Prostate gland (tissue), 2 donors: ENCODE measurements around the gene ATAD1. TPM values are rescaled to one million over a fixed set of nuclear protein-coding genes. Genes with fewer than 3 reads are reported as not detected.

Source experiments
- DNase-seq: peaks from one replicate; pipeline ENCODE4 v3.0.0-alpha.2; 2019; ENCODE audit warnings: low spot score
- H3K27ac ChIP-seq, 2 donors: fragments of 200-600 bp; sonication (generic); 2 replicates each; pipeline ENCODE4 v1.5.1; 2017 to 2019
- H3K27me3 ChIP-seq: fragments of 200-600 bp; sonication (generic); replicated peaks from 2 replicates; pipeline ENCODE4 v1.5.1; 2019; ENCODE audit not compliant: insufficient read depth
- H3K36me3 ChIP-seq, 2 donors: fragments of 200-600 bp; sonication (generic); 1 replicate in 1 of 2; 2 replicates in 1 of 2; pipeline versions ENCODE4 v1.5.1 to v1.8.1; 2017 to 2019
- H3K4me1 ChIP-seq: fragments of 200-600 bp; sonication (generic); replicated peaks from 2 replicates; pipeline ENCODE4 v1.5.1; 2019
- H3K4me3 ChIP-seq, 2 donors: fragments of 200-600 bp; sonication (generic); 2 replicates each; pipeline ENCODE4 v1.5.1; 2017 to 2019
- H3K9me3 ChIP-seq: fragments of 200-600 bp; sonication (generic); 2 replicates; pipeline ENCODE4 v1.5.1; 2017
- CTCF ChIP-seq, 4 experiments: fragments of 200-600 bp in 2 of 4; fragments of 450-650 bp in 2 of 4; sonication (generic) in 2 of 4; IDR thresholded peaks; 1 replicate in 3 of 4; 2 replicates in 1 of 4; pipeline ENCODE4 v1.5.1; 2016 to 2019; ENCODE audit warnings: antibody characterized with exemption in 4 of 4, mild to moderate bottlenecking in 2 of 4, moderate library complexity in 2 of 4
- POLR2A ChIP-seq: fragments of 450-650 bp; IDR thresholded peaks from one replicate; pipeline ENCODE4 v1.6.1; 2016; ENCODE audit warnings: antibody characterized with exemption, mild to moderate bottlenecking
- POLR2AphosphoS5 ChIP-seq: sonication (generic); formaldehyde crosslinking; IDR thresholded peaks from one replicate; pipeline ENCODE4 v1.6.1; 2017; ENCODE audit warnings: antibody characterized with exemption
- WGBS: methylation state at CpG from one replicate; pipeline ENCODE4 v1.1.5; 2018; 5-methylcytosine and 5-hydroxymethylcytosine counted together
- intact Hi-C: fragments of 100-400 bp; cut with DNase I; formaldehyde crosslinking; loops from one replicate; pipeline ENCODE4 v1.14.2; 2022
- total RNA-seq, 2 donors: library from RNA; depleted of rRNA; stranded (reverse); fragments of >200 nt; gene quantifications; one replicate each; pipeline ENCODE4 v1.1.0, GENCODE V29; 2016

The ATAD1 gene
- total RNA-seq, 2 donors from 2014 or later = 50.2 to 59.6 TPM

GRCh38 chr10:87827681-87828080, 9.7 kb upstream of the ATAD1 start:
- no peak for DNase-seq
- TF ChIP-seq CTCF (IDR thresholded peaks at IDR 0.05) = no peak
- Histone ChIP-seq H3K9me3 (no peaks in the 10 kb centered on the region), H3K36me3 (no peaks in the 10 kb centered on the region), H3K4me3 (no peak overlapping the region), H3K4me1 (no peaks in the 10 kb centered on the region), H3K27ac (no peak overlapping the region), H3K27me3 (no peaks in the 10 kb centered on the region)
- intact Hi-C loops = no loop called here
- 98% methylated on average over 2 of the region's 2 CpGs for WGBS

- no peaks in the 10 kb centered on the region for H3K36me3 ChIP-seq
- H3K4me3 ChIP-seq = no peak overlapping the region
- H3K9me3 ChIP-seq = no peaks in the 10 kb centered on the region
- no peak for DNase-seq
- TF ChIP-seq CTCF (IDR thresholded peaks at IDR 0.05) = no peak
- no peak for TF ChIP-seq POLR2A
- TF ChIP-seq POLR2AphosphoS5 = no peak
- no peaks in the 10 kb centered on the region for H3K4me1 ChIP-seq
- no peak overlapping the region for H3K27ac ChIP-seq
- H3K27me3 ChIP-seq = no peaks in the 10 kb centered on the region
- intact Hi-C loops = no loop called here
Measured at GRCh38 chr10:87826653-87827052, 8.6 kb upstream of the ATAD1 start.

GRCh38 chr10:87819289-87819585, 1.2 kb upstream of the ATAD1 start:
- intact Hi-C loops = no loop called here
- Histone ChIP-seq H3K36me3 (no peaks in the 10 kb centered on the region), H3K27me3 (no peaks in the 10 kb centered on the region), H3K4me1 (no peaks in the 10 kb centered on the region), H3K27ac (no peak overlapping the region), H3K4me3 (no peak overlapping the region), H3K9me3 (no peaks in the 10 kb centered on the region)
- WGBS = 94% methylated on average over 6 of the region's 6 CpGs
- DNase-seq = no peak
- TF ChIP-seq CTCF (IDR thresholded peaks at IDR 0.05) (no peak), POLR2A (no peak), POLR2AphosphoS5 (no peak)

DNA sequence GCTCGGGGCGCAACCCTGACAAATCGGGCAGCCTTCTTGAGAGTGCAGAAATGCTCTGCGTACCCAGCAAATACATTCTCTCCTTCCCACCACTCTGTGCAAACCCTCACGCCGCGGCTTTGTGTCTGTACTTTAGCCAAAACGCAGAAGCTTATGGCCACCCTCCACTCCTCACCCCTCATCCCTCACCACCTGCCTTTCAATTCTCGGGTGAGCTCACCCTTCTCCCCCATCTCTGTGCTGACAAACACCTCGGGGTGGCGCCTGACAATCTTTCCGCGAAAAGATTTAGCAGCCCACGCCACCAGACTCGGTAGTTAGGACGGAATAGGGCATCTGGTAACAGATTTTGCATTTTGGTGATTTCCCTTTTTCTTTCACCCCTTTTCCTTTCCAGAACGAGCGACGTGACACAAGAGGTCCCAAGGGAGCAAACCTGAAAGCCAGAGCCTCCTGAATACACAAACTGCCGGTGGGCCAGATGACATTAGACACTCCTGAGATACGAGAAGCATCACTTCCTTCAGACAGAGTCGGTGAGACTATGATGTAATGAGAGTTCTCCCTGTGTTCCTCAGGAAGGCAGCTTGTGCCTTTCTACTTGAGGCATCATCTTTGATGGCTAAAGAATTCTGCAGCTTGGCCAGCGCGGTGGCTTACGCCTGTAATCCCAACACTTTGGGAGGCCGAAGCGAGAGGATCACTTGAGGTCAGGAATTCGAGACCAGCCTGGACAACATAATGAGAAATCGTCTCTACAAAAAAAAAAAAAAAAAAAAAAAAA, 671 bp upstream of the ATAD1 start:
- H3K36me3 ChIP-seq = no peaks in the 10 kb centered on the region
- intact Hi-C loops = no loop called here
- no peak for TF ChIP-seq POLR2A
- no peak for TF ChIP-seq POLR2AphosphoS5
- TF ChIP-seq CTCF (IDR thresholded peaks at IDR 0.05) = no peak
- peak overlapping the region; percentile 57 to 77 for H3K4me3 ChIP-seq
- peak overlapping the region; percentile 84 to 89 for H3K27ac ChIP-seq
- no peaks in the 10 kb centered on the region for H3K9me3 ChIP-seq
- no peak for DNase-seq
- 17% methylated on average over 29 of the region's 29 CpGs for WGBS
- H3K4me1 ChIP-seq = no peaks in the 10 kb centered on the region
- H3K27me3 ChIP-seq = no peaks in the 10 kb centered on the region

GRCh38 chr10:87816898-87817608, 973 bp downstream of the ATAD1 start:
- 20% methylated on average over 10 of the region's 10 CpGs for WGBS
- intact Hi-C loops = no loop called here
- H3K27ac ChIP-seq = peak overlapping the region; percentile 84 to 89

More at GRCh38 chr10:87816898-87817608, 973 bp downstream of the ATAD1 start:
- Histone ChIP-seq H3K36me3 (no peaks in the 10 kb centered on the region), H3K4me3 (peak overlapping the region; percentile 57 to 77), H3K27me3 (no peaks in the 10 kb centered on the region), H3K4me1 (no peaks in the 10 kb centered on the region), H3K9me3 (no peaks in the 10 kb centered on the region)
- TF ChIP-seq POLR2AphosphoS5 (no peak), POLR2A (no peak), CTCF (IDR thresholded peaks at IDR 0.05) (no peak)
- DNase-seq = no peak
